ENCODE results near the gene SMARCD1. TPM values are rescaled to one million over a fixed set of nuclear protein-coding genes. Genes with fewer than 3 reads are reported as not detected.
A peak's percentile ranks its signal among the peaks of the same experiment; 100 is the strongest.

The SMARCD1 gene
- total RNA-seq, 2 donors from 2014 or later: 29.6 to 35.5 TPM

GRCh38 chr12:50087151-50087550 is 2.0 kb downstream of the SMARCD1 start:
- peaks cover 58% of the 10 kb centered on the region for H3K36me3 ChIP-seq
- no peak overlapping the region for H3K27ac ChIP-seq
- H3K27me3 ChIP-seq: no peaks in the 10 kb centered on the region
- DNase-seq (ENCODE audit: low spot score): no peak
- no peak for TF ChIP-seq CTCF (IDR thresholded peaks at IDR 0.05)
- no peaks in the 10 kb centered on the region for H3K9me3 ChIP-seq
- peaks cover 0 to 32% of the 10 kb centered on the region in 2 donors for H3K4me1 ChIP-seq
- no peak overlapping the region for H3K4me3 ChIP-seq

- no peak for TF ChIP-seq CTCF (IDR thresholded peaks at IDR 0.05)
- Histone ChIP-seq H3K36me3 (peaks cover 66% of the 10 kb centered on the region), H3K4me3 (no peak overlapping the region), H3K4me1 (peaks cover 0 to 32% of the 10 kb centered on the region in 2 donors), H3K9me3 (no peaks in the 10 kb centered on the region), H3K27me3 (no peaks in the 10 kb centered on the region), H3K27ac (no peak overlapping the region)
- no peak for DNase-seq (ENCODE audit: low spot score)
Measured at GRCh38 chr12:50087995-50088394, 2.9 kb downstream of the SMARCD1 start.

GRCh38 chr12:50088577-50089335 is 3.6 kb downstream of the SMARCD1 start:
- H3K36me3 ChIP-seq: peaks cover 73% of the 10 kb centered on the region
- peak; percentile 46 to 84 for TF ChIP-seq CTCF (IDR thresholded peaks at IDR 0.05)
- H3K4me3 ChIP-seq: no peak overlapping the region
- H3K27me3 ChIP-seq: no peaks in the 10 kb centered on the region
- H3K9me3 ChIP-seq: no peaks in the 10 kb centered on the region
- peaks cover 0 to 32% of the 10 kb centered on the region in 2 donors for H3K4me1 ChIP-seq
- H3K27ac ChIP-seq: no peak overlapping the region
- DNase-seq (ENCODE audit: low spot score): no peak

- Histone ChIP-seq H3K4me1 (peaks cover 0 to 26% of the 10 kb centered on the region in 2 donors), H3K27me3 (no peaks in the 10 kb centered on the region), H3K36me3 (peaks cover 83% of the 10 kb centered on the region), H3K27ac (no peak overlapping the region), H3K4me3 (no peak overlapping the region), H3K9me3 (no peaks in the 10 kb centered on the region)
- no peak for DNase-seq (ENCODE audit: low spot score)
- TF ChIP-seq CTCF (IDR thresholded peaks at IDR 0.05): no peak
Measured at GRCh38 chr12:50089730-50090129, 4.6 kb downstream of the SMARCD1 start.

GRCh38 chr12:50090391-50090790 is 5.2 kb downstream of the SMARCD1 start:
- no peak for TF ChIP-seq CTCF (IDR thresholded peaks at IDR 0.05)
- no peak overlapping the region for H3K4me3 ChIP-seq
- no peak overlapping the region for H3K27ac ChIP-seq
- H3K9me3 ChIP-seq: no peaks in the 10 kb centered on the region
- DNase-seq (ENCODE audit: low spot score): no peak
- H3K4me1 ChIP-seq: peaks cover 0 to 25% of the 10 kb centered on the region in 2 donors
- H3K27me3 ChIP-seq: no peaks in the 10 kb centered on the region
- peaks cover 90% of the 10 kb centered on the region for H3K36me3 ChIP-seq

GRCh38 chr12:50097952-50098351 is 12.8 kb downstream of the SMARCD1 start:
- H3K36me3 ChIP-seq: peaks cover 74% of the 10 kb centered on the region

More at GRCh38 chr12:50097952-50098351, 12.8 kb downstream of the SMARCD1 start:
- Histone ChIP-seq H3K27me3 (no peaks in the 10 kb centered on the region), H3K4me1 (peaks cover 0 to 6% of the 10 kb centered on the region in 2 donors), H3K27ac (no peak overlapping the region), H3K9me3 (no peaks in the 10 kb centered on the region), H3K4me3 (no peak overlapping the region)
- no peak for TF ChIP-seq CTCF (IDR thresholded peaks at IDR 0.05)
- no peak for DNase-seq (ENCODE audit: low spot score)
